AG09309 (cell line): ENCODE data around the gene NKAIN2.

Experiments used
- DNase-seq: peaks from one replicate; pipeline ENCODE4 v3.0.0-alpha.2; 2010; ENCODE audit warnings: low read depth
- H3K4me3 ChIP-seq: 2 replicates; pipeline ENCODE4 v1.5.1; 2011; ENCODE audit warnings: mild to moderate bottlenecking, low read depth, low read length, moderate library complexity; ENCODE audit not compliant: control insufficient read depth
- TF ChIP-seq, protein P1 (sequence below): IDR thresholded peaks from 2 replicates; pipeline ENCODE4 v1.5.1; 2011; ENCODE audit warnings: mild to moderate bottlenecking, low read depth, low read length, inconsistent platforms; ENCODE audit not compliant: insufficient read depth, control insufficient read depth; ENCODE audit errors: missing control alignments

Gene NKAIN2

DNA sequence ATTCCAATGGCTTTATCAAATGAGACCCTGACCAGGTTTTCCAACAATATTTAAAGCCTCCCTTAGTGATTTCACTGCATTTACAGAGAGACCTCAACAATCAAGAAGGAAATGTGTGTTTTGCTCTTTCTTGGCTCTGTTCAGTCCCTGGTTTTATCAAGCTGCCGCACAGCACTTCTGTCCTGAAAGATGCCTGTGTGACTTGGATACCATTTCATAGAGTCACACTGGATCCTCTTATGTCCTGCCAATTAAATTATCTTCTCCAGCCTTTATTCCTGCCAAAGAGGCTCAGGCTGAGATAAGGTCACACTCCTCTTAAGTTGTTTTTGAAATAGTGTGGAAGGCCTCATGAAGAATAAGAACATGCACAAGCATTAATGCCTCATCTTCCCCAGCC, 961.6 kb downstream of the NKAIN2 start:
- TF ChIP-seq, protein P1, sequence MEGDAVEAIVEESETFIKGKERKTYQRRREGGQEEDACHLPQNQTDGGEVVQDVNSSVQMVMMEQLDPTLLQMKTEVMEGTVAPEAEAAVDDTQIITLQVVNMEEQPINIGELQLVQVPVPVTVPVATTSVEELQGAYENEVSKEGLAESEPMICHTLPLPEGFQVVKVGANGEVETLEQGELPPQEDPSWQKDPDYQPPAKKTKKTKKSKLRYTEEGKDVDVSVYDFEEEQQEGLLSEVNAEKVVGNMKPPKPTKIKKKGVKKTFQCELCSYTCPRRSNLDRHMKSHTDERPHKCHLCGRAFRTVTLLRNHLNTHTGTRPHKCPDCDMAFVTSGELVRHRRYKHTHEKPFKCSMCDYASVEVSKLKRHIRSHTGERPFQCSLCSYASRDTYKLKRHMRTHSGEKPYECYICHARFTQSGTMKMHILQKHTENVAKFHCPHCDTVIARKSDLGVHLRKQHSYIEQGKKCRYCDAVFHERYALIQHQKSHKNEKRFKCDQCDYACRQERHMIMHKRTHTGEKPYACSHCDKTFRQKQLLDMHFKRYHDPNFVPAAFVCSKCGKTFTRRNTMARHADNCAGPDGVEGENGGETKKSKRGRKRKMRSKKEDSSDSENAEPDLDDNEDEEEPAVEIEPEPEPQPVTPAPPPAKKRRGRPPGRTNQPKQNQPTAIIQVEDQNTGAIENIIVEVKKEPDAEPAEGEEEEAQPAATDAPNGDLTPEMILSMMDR = no peak
- DNase-seq = no peak

DNA sequence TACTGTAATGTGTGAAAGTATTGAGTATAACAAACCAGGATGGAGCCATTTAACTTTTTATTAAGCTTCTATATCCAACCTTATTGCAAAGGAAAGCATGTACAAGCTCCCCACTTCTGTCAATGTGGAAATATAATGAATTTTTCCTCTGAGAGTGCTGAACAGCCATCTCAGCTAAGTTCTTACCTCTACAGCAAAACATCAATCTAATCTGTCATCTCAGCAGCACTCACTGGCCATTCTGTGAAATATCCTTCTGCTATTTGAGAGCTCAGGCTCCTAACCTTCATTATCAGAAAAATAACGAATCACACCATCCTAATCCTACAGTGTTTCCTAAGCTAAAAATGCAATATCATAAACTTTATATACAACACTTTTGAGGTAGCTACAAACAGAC, 964.6 kb downstream of the NKAIN2 start:
- TF ChIP-seq, protein P1 = no peak
- H3K4me3 ChIP-seq = no peak overlapping the region
- DNase-seq = no peak

More for the DNA sequence above, 961.6 kb downstream of the NKAIN2 start:
- H3K4me3 ChIP-seq = no peak overlapping the region

DNA sequence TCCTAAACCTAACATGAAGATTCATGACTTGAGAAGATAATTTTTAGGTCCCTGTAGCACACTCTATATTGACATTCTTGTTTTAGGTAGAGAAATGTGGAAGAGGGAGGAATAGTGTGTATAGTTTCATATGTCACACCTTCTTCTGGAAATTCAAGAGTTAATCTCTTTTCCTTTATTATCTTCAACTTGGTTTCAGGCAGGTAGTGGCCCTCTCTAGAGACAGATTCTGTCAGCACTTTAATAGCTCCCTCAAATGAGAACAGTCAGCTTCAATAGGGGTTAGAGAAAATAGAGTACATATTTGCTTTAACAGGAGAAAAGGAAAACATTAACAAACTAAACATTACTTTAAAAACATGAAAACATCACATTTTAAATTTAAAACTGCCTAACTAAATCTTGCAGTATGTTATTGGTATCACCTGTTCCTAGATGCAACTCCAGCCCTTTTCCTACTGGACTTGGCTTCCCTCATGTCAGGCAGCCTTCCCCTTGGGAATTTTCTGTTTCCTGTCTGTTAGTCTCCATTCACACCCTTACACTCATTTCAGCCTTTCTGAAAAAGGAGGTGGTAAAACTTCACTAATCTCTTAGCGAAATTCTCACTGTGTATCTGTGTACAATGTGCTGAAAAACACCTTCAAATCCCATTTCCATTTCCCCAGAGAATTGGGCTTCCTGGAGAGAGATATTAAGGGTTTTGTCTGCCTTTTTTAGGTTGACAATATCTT, 966.3 kb downstream of the NKAIN2 start:
- DNase-seq = no peak
- H3K4me3 ChIP-seq = no peak overlapping the region
- TF ChIP-seq, protein P1 = no peak

DNA sequence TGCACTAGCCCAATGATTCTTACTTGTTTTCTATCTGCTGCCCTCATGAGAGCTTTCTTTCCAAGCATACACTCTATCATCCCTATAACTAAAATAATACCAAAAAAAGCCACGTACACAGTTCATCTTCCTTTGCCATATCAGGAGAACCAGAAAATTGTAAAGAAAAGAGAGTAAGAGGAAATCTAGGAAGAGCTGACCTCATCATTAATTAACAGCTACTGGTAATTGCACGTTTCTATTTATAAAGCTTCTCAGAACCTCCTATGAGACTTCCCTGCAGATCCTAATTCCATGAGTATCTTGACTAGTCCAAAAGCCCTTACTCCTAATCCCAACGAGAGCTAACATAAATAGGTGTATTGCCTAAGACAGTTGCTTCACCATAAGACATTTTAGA, 967.1 kb downstream of the NKAIN2 start:
- no peak overlapping the region for H3K4me3 ChIP-seq
- no peak for DNase-seq
- TF ChIP-seq, protein P1 = no peak

DNA sequence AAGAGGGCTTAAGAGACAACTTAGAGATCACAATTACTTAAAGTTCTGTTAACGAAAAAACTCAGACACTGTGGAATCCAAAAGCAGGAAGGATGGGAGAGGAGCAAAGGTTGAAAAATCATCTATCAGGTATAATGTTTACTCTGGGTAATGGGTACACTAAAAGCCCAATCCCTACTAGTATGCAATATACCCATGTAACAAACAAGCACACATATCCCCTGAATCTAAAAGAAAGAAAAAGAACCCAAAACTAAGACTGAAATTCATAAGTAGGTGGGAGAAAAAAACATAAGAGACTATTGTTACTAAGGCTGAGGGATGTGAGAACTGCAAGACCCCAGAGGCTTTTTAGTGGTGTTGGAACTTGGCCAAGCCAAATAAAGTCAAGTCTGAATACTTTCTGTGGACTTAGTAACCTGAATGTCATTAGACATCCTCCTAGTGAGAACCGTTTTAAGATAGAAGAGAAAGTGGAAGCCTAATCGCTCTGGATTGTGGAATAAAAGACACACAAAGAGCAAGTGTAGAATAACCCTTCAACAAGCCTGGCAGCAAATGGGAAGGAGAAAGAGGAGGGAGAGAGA, 969.2 kb downstream of the NKAIN2 start:
- TF ChIP-seq, protein P1 = no peak

DNA sequence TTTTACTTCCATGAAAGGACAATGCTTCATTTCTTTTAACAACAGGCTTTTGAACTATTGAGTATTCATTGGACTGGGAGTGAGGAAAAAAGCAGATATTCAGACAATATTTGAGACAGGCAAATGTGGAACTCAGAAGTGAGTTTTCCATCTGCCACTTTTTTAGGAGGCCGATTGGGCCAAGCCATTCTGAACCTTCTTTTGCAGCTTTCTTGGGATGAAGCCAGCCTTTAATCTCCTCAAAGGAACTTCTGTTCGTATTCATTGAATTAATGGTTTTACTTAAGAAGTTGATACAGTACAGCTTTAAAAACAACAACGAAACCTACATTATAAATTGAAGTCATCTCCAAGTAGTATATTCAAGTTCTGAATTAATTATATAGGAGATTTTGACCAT, 971.5 kb downstream of the NKAIN2 start:
- H3K4me3 ChIP-seq = no peak overlapping the region
- no peak for DNase-seq
- TF ChIP-seq, protein P1 = no peak

More for the DNA sequence above, 969.2 kb downstream of the NKAIN2 start:
- DNase-seq = no peak
- no peak overlapping the region for H3K4me3 ChIP-seq
